ENCODE measurements around the gene CABLES2. TPM values are rescaled to one million over a fixed set of nuclear protein-coding genes. Genes with fewer than 3 reads are reported as not detected.

The CABLES2 gene
- total and polyA plus RNA-seq, 2 experiments from 2014 or later, result 0.66 to 7.3 TPM

DNA sequence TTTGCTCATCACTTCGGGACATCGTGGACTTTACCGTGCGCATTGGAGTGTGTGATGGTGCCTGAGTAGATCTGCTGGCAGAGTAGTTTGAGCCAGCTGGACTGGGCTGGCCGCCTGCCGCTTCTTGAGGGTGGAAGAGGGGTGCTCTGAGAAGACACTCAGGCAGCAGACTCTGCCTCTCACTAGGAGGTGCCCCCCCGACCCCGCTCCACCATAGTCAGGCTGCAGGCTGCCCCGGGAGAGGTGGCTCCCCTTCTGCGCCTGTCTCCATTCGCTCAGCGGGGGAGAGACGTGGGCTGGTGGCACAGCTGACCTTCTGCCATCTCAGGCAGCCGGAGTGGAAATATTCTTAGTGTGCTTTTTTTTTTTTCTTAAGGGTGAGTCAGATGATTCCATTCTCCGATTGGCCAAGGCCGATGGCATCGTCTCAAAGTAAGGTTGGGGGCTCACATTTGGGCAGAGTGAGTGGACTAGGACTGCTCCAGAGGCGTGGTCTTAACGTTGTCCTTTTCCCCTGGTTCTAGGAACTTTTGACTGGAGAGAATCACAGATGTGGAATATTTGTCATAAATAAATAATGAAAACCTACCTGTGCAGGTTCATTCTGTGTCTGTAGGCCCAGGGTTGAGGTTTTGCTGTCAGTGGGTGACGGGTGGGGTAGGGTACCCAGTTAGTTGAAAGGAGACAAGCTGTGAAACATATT, 19.0 kb downstream of the CABLES2 start:
- Histone ChIP-seq H2AFZ (no peak overlapping the region), H4K20me1 (ENCODE audit: insufficient read depth) (no peaks in the 10 kb centered on the region), H3K9me3 (ENCODE audit: low read depth) (no peaks in the 10 kb centered on the region), H3F3A (ENCODE audit: insufficient read depth) (peaks cover 20% of the 10 kb centered on the region; the same call in 1 of the 2 replicates), H3K9ac (peak overlapping the region; percentile 95), H3K27me3 (replicated peaks; ENCODE audit: insufficient read depth) (no peaks in the 10 kb centered on the region), H3K36me3 (ENCODE audit: low read depth) (peaks cover 9% of the 10 kb centered on the region; the same call in 1 of the 2 replicates), H3K27ac (peak overlapping the region; percentile 24; the same call in 1 of the 2 replicates), H3K4me1 (ENCODE audit: insufficient read depth) (peaks cover 15% of the 10 kb centered on the region), H3K9me2 (ENCODE audit: insufficient read depth) (no peaks in the 10 kb centered on the region), H3K79me2 (ENCODE audit: insufficient read depth) (peaks cover 58% of the 10 kb centered on the region), H3K4me2 (ENCODE audit: unreplicated experiment) (peak overlapping the region; percentile 95), H3K4me3 (peak overlapping the region; percentile 99)
- in situ Hi-C loops (cut with MboI), result loop anchor here (25.0 kb wide), 1 partner anchor 376 kb away; no protein-coding TSS in a partner anchor
- 61 to 62% methylated on average over 20 of the region's 20 CpGs for WGBS, 2 experiments (ENCODE audit: low coverage in 1 of 2, low lambda C conversion rate in 2 of 2, missing lambda C conversion rate in 2 of 2)
- no peak for TF ChIP-seq EZH2 (IDR thresholded peaks at IDR 0.05; ENCODE audit: insufficient read depth, poor library complexity, severe bottlenecking)
- no peak for TF ChIP-seq EZH2phosphoT487 (IDR thresholded peaks at IDR 0.05; ENCODE audit: insufficient read depth, low read depth)
- peak; percentile 54 for DNase-seq

DNA sequence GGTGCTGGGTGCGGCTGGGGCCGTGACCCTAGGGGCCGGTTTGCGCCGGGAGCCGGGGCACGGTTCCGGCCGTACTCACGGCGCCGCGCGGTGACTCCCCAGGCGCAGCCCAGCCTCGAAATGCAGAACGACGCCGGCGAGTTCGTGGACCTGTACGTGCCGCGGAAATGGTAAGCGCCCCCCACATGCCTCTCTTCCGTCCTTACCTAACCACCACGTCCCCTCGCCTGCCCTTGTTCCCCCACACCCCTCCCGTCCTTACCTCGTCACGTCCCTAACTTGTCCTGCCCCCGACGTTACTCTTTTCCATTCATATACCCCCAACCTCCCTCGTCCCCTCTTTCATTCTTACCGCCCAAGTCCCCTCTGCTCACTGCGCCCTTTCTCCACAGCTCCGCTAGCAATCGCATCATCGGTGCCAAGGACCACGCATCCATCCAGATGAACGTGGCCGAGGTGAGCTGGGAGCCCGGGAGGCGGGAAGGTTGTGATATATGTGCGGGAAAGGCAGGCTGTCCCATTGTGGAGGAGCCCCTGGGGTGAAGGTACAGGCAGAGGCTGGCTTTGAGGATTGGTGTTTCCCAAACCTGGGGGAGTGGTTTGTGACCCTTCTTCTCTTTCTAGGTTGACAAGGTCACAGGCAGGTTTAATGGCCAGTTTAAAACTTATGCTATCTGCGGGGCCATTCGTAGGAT, 19.7 kb downstream of the CABLES2 start:
- Histone ChIP-seq H3K36me3 (ENCODE audit: low read depth) (peaks cover 9% of the 10 kb centered on the region; the same call in 1 of the 2 replicates), H3K9ac (peak overlapping the region; percentile 95)
- in situ Hi-C loops (cut with MboI), result loop anchor here (25.0 kb wide), 1 partner anchor 375 kb away; no protein-coding TSS in a partner anchor

DNA sequence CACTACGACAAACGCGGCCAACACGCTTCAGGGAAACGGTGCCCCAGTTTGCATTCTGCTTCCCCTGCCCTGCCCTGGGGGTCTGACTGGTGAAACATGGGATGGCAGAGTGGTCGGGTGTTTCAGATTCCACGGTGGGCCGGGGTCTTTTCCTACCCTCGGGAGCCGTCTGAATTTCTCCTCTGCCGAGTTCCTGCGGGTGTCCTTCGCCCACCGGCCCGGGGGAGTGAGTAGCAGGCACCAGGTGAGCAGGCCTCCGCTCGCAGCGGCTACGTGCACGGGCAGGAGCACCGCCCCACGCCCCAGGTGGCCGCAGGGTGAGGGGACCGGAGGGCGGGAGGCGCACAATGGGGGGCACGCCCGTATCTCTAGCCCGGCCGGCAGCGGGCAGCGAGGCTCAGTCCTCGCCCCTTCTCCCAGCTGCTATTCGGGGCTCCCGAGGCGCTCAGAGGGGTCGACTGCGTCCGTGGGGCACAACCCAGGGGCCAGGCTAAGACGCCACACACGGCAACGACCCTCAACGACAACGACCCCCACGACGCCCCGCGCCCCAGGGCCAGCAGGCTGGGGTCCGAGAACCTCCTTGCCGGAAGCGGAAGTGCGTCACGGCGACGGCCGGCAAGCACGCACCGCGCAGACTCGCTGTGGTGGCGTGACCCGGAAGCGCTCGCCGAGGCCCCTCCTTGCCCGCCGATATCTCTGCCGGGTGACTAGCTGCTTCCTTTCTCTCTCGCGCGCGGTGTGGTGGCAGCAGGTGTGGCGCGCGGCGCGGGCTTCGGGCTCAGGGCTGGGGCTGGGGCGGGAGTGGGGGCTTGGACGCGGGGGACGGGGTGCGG, 20.5 kb downstream of the CABLES2 start, which contains the start of gene RPS21:
RPS21 (plus strand) TSS at position 721 of the 836 bp plus-strand sequence. CDS start 236 bp downstream, outside the sequence.
- H3K27ac ChIP-seq, result peak within 1 kb of the TSS; percentile 53
- DNase-seq, result peak; percentile 97
- peak within 1 kb of the TSS; percentile 95 for H3K9ac ChIP-seq
- in situ Hi-C loops (cut with MboI), result loop anchor here (25.0 kb wide), 1 partner anchor 374 kb away; no protein-coding TSS in a partner anchor
- no peaks in the 10 kb centered on the region for H3K9me3 ChIP-seq (ENCODE audit: low read depth)
- peak within 1 kb of the TSS; percentile 71 for H2AFZ ChIP-seq
- 0 to 1% methylated on average over 44 to 65 of the region's 83 CpGs for WGBS, 2 experiments (ENCODE audit: low coverage in 1 of 2, low lambda C conversion rate in 2 of 2, missing lambda C conversion rate in 2 of 2)
- H4K20me1 ChIP-seq (ENCODE audit: insufficient read depth), result no peaks in the 10 kb centered on the region
- H3K4me1 ChIP-seq (ENCODE audit: insufficient read depth), result peaks cover 17% of the 10 kb centered on the region
- H3K27me3 ChIP-seq (replicated peaks; ENCODE audit: insufficient read depth), result no peaks in the 10 kb centered on the region
- H3K4me3 ChIP-seq, result peak within 1 kb of the TSS; percentile 99
- H3F3A ChIP-seq (ENCODE audit: insufficient read depth), result peaks cover 20% of the 10 kb centered on the region; the same call in 1 of the 2 replicates
- peaks cover 9% of the 10 kb centered on the region; the same call in 1 of the 2 replicates for H3K36me3 ChIP-seq (ENCODE audit: low read depth)
- TF ChIP-seq EZH2phosphoT487 (IDR thresholded peaks at IDR 0.05; ENCODE audit: insufficient read depth, low read depth), result no peak
- TF ChIP-seq EZH2 (IDR thresholded peaks at IDR 0.05; ENCODE audit: insufficient read depth, poor library complexity, severe bottlenecking), result no peak
- no peaks in the 10 kb centered on the region for H3K9me2 ChIP-seq (ENCODE audit: insufficient read depth)
- H3K79me2 ChIP-seq (ENCODE audit: insufficient read depth), result peaks cover 71% of the 10 kb centered on the region
- H3K4me2 ChIP-seq (ENCODE audit: unreplicated experiment), result peak within 1 kb of the TSS; percentile 99

More for the DNA sequence above, 19.7 kb downstream of the CABLES2 start:
- peaks cover 63% of the 10 kb centered on the region for H3K79me2 ChIP-seq (ENCODE audit: insufficient read depth)
- 4 to 12% methylated on average over 16 to 47 of the region's 47 CpGs for WGBS, 2 experiments (ENCODE audit: low coverage in 1 of 2, low lambda C conversion rate in 2 of 2, missing lambda C conversion rate in 2 of 2)
- peak overlapping the region; percentile 95 for H3K4me2 ChIP-seq (ENCODE audit: unreplicated experiment)
- H3K27ac ChIP-seq, result peak overlapping the region; percentile 24; the same call in 1 of the 2 replicates
- peaks cover 15% of the 10 kb centered on the region for H3K4me1 ChIP-seq (ENCODE audit: insufficient read depth)
- no peak overlapping the region for H2AFZ ChIP-seq
- TF ChIP-seq EZH2phosphoT487 (IDR thresholded peaks at IDR 0.05; ENCODE audit: insufficient read depth, low read depth), result no peak
- no peak for TF ChIP-seq EZH2 (IDR thresholded peaks at IDR 0.05; ENCODE audit: insufficient read depth, poor library complexity, severe bottlenecking)
- peaks cover 20% of the 10 kb centered on the region; the same call in 1 of the 2 replicates for H3F3A ChIP-seq (ENCODE audit: insufficient read depth)
- H3K9me2 ChIP-seq (ENCODE audit: insufficient read depth), result no peaks in the 10 kb centered on the region
- no peaks in the 10 kb centered on the region for H3K9me3 ChIP-seq (ENCODE audit: low read depth)
- H4K20me1 ChIP-seq (ENCODE audit: insufficient read depth), result no peaks in the 10 kb centered on the region
- DNase-seq, result no peak
- H3K27me3 ChIP-seq (replicated peaks; ENCODE audit: insufficient read depth), result no peaks in the 10 kb centered on the region
- peak overlapping the region; percentile 99 for H3K4me3 ChIP-seq

Data from GM23248 (cell line).